K562 (cell line): ENCODE measurements around the gene PRTN3. TPM values are rescaled to one million over a fixed set of nuclear protein-coding genes. Genes with fewer than 3 reads are reported as not detected.

ENCODE experiments used
- CCNT2 ChIP-seq: IDR thresholded peaks from 2 replicates; pipeline ENCODE4 v1.6.1; 2011; ENCODE audit warnings: borderline replicate concordance, low read depth, mild to moderate bottlenecking, moderate library complexity, mixed read lengths, low read length; ENCODE audit not compliant: insufficient read length; ENCODE audit errors: extremely low read depth
- CREB5 ChIP-seq: fragments of 250-450 bp; sonication (Bioruptor Pico); IDR thresholded peaks from 2 replicates; pipeline ENCODE4 v1.5.0; 2020; ENCODE audit warnings: mild to moderate bottlenecking
- ELF2 ChIP-seq: fragments of 250-450 bp; sonication (Bioruptor Pico); IDR thresholded peaks from 2 replicates; pipeline ENCODE4 v1.5.0; 2021; ENCODE audit warnings: mild to moderate bottlenecking
- HDAC1 ChIP-seq, 2 experiments: fragments of 450-650 bp; IDR thresholded peaks; 2 replicates each; pipeline ENCODE4 v1.6.1; 2016 to 2017; ENCODE audit warnings: inconsistent platforms in 1 of 2, mild to moderate bottlenecking in 1 of 2, moderate library complexity in 1 of 2
- HNRNPLL ChIP-seq: fragments of 200-400 bp; formaldehyde crosslinking; IDR thresholded peaks from 2 replicates; pipeline ENCODE4 v1.6.1; 2017; ENCODE audit warnings: low read length, low read depth, mild to moderate bottlenecking; ENCODE audit not compliant: poor library complexity, severe bottlenecking
- KDM2B ChIP-seq: fragments of 250-450 bp; sonication (Bioruptor Pico); IDR thresholded peaks from 2 replicates; pipeline ENCODE4 v1.8.0; 2021; ENCODE audit warnings: mild to moderate bottlenecking, moderate library complexity
- KLF1 ChIP-seq: fragments of 450-650 bp; IDR thresholded peaks from 2 replicates; pipeline ENCODE4 v1.6.1; 2016; ENCODE audit warnings: missing genetic modification characterization, missing compliant biosample characterization
- NFE2 ChIP-seq: IDR thresholded peaks from 2 replicates; pipeline ENCODE4 v1.6.1; 2014; ENCODE audit warnings: antibody characterized with exemption, low read depth
- NR2C2 ChIP-seq, 2 experiments: fragments of 200-800 bp in 1 of 2; sonication (Bioruptor generic) in 1 of 2; sonication (generic) in 1 of 2; formaldehyde crosslinking in 1 of 2; IDR thresholded peaks; 2 replicates each; pipeline versions ENCODE4 v1.6.1 to v1.8.0; 2016 to 2022; ENCODE audit warnings: mild to moderate bottlenecking in 1 of 2, missing compliant biosample characterization in 1 of 2, missing genetic modification characterization in 1 of 2, missing genetic modification reagents in 1 of 2
- PRDM10 ChIP-seq: fragments of 450-650 bp; IDR thresholded peaks from 2 replicates; pipeline ENCODE4 v1.6.1; 2018; ENCODE audit not compliant: partially characterized antibody
- PTRF ChIP-seq: fragments of 450-650 bp; IDR thresholded peaks from 2 replicates; pipeline ENCODE4 v1.6.1; 2016; ENCODE audit warnings: mild to moderate bottlenecking, missing genetic modification characterization, missing compliant biosample characterization
- RFX7 ChIP-seq: fragments of 250-450 bp; sonication (Bioruptor Pico); IDR thresholded peaks from 2 replicates; pipeline ENCODE4 v1.5.1; 2021; ENCODE audit warnings: mild to moderate bottlenecking
- TARDBP ChIP-seq: fragments of 450-650 bp; IDR thresholded peaks from 2 replicates; pipeline ENCODE4 v1.6.1; 2016
- ZBTB7A ChIP-seq: IDR thresholded peaks from 2 replicates; pipeline ENCODE4 v1.6.1; 2011; ENCODE audit warnings: low read depth, mild to moderate bottlenecking, low read length, moderate library complexity, borderline replicate concordance; ENCODE audit not compliant: control insufficient read depth
- ZKSCAN3 ChIP-seq: fragments of 250-450 bp; sonication (Bioruptor Pico); IDR thresholded peaks from 2 replicates; pipeline ENCODE4 v1.4.0; 2020
- ZNF551 ChIP-seq: fragments of 250-450 bp; sonication (Bioruptor Pico); IDR thresholded peaks from 2 replicates; pipeline ENCODE4 v1.5.0; 2021; ENCODE audit warnings: mild to moderate bottlenecking, moderate library complexity
- polyA plus RNA-seq, 8 experiments: library from polyadenylated mRNA; depleted of rRNA in 4 of 8; stranded (reverse) in 5 of 8; unstranded in 3 of 8; fragments of >200 nt; fragmentation: Nextera tagmentation in 2 of 8; fragmentation: Illumina TruSeq in 1 of 8; extraction: Ambion mirVana in 2 of 8; extraction: Trizol in 1 of 8; gene quantifications; 2 replicates each; pipeline versions ENCODE4 v1.2.1 to v1.2.3, GENCODE V29; 2011 to 2014; ENCODE audit warnings: inconsistent platforms in 1 of 8, missing spikeins in 1 of 8
- total RNA-seq, 7 experiments: library from RNA; depleted of rRNA in 6 of 7; stranded (reverse); fragments of >200 nt in 6 of 7; fragmentation: Illumina TruSeq in 2 of 7; extraction: Trizol in 2 of 7; gene quantifications; 2 replicates each; pipeline versions ENCODE4 v1.2.1 to v1.2.3, GENCODE V29; 2011 to 2021; ENCODE audit warnings: low replicate concordance in 1 of 7
- TF ChIP-seq, protein P1 (sequence below): fragments of 250-450 bp; sonication (Bioruptor Pico); IDR thresholded peaks from 2 replicates; pipeline ENCODE4 v1.5.1; 2021; ENCODE audit warnings: mild to moderate bottlenecking
- TF ChIP-seq, protein P2 (sequence below): fragments of 450-650 bp; IDR thresholded peaks from 2 replicates; pipeline ENCODE4 v1.6.1; 2016; ENCODE audit warnings: borderline replicate concordance

PRTN3 gene
- total and polyA plus RNA-seq, 9 of the 15 experiments (the other 6 are each of a cell fraction or from before 2014, with no cell fraction given), result 0.14 to 0.86 (median 0.43) TPM; not detected in 3

DNA sequence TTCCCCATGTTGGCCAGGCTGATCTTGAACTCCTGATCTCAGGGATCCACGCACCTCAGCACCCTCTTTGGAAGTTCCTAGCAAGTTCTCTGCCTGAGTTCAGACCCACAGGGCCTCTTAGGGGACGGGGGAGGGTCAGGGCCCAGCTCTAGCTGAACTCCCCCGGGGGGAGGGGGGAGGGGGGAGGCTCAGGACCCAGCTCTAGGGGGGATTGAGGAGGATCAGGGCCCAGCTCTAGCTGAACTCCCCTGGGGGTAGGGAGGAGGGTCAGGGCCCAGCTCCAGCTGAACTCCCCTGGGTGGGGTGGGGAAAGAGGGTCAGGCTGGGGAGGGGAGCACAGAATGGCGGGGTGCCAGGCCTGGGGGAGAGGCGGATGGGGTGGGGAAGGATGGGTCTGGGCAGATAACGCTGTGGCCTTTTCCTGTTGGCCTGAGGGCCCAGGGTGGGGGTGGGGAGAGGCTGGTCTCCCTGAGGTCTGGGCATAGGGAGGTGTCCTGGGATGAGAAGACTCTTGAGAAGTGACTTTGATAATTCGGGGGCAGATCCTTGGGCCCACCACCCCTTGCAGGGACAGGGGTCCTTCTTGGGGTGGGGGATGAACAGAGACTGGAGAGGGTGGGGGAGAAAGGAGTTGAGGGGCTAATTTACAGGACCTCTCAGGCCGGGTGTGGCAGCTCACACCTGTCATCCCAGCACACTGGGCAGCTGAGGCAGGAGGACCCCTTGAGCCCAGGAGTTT lies 49.1 kb upstream of the PRTN3 start (continued):
- TF ChIP-seq, protein P1, sequence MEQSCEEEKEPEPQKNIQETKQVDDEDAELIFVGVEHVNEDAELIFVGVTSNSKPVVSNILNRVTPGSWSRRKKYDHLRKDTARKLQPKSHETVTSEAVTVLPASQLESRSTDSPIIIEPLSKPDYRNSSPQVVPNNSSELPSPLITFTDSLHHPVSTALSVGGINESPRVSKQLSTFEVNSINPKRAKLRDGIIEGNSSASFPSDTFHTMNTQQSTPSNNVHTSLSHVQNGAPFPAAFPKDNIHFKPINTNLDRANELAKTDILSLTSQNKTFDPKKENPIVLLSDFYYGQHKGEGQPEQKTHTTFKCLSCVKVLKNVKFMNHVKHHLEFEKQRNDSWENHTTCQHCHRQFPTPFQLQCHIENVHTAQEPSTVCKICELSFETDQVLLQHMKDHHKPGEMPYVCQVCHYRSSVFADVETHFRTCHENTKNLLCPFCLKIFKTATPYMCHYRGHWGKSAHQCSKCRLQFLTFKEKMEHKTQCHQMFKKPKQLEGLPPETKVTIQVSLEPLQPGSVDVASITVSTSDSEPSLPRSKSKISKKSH (CRISPR knock-in tag), result no peak
- peak in 1 of 2 experiments; percentile 58; a peak in 2 of 4 replicates for TF ChIP-seq HDAC1 (IDR thresholded peaks at IDR 0.05)
- TF ChIP-seq, protein P2, sequence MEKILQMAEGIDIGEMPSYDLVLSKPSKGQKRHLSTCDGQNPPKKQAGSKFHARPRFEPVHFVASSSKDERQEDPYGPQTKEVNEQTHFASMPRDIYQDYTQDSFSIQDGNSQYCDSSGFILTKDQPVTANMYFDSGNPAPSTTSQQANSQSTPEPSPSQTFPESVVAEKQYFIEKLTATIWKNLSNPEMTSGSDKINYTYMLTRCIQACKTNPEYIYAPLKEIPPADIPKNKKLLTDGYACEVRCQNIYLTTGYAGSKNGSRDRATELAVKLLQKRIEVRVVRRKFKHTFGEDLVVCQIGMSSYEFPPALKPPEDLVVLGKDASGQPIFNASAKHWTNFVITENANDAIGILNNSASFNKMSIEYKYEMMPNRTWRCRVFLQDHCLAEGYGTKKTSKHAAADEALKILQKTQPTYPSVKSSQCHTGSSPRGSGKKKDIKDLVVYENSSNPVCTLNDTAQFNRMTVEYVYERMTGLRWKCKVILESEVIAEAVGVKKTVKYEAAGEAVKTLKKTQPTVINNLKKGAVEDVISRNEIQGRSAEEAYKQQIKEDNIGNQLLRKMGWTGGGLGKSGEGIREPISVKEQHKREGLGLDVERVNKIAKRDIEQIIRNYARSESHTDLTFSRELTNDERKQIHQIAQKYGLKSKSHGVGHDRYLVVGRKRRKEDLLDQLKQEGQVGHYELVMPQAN, result no peak
- TF ChIP-seq PRDM10, result peak; percentile 26
- no peak for TF ChIP-seq KLF1 (tag)
- no peak for TF ChIP-seq CREB5 (CRISPR knock-in tag)
- TF ChIP-seq ZKSCAN3 (CRISPR knock-in tag), result no peak
- no peak for TF ChIP-seq ZNF551 (CRISPR knock-in tag)
- TF ChIP-seq KDM2B, result no peak
- TF ChIP-seq PTRF (tag), result no peak
- TF ChIP-seq RFX7 (CRISPR knock-in tag), result no peak
- no peak for TF ChIP-seq ELF2
- TF ChIP-seq NR2C2 (CRISPR knock-in tag; IDR thresholded peaks at IDR 0.05), result no peak
- TF ChIP-seq NR2C2 (tag; IDR thresholded peaks at IDR 0.05), result peak; percentile 76
- TF ChIP-seq TARDBP, result no peak
- TF ChIP-seq HNRNPLL, result no peak
- peak; percentile 99 for TF ChIP-seq ZBTB7A
- TF ChIP-seq CCNT2, result peak; percentile 24
- peak; percentile 4; the same call in 1 of the 2 replicates for TF ChIP-seq NFE2
